Uterus (tissue), 2 donors: Measurements from ENCODE around the gene MARVELD1.

Source experiments
- POLR2A ChIP-seq, 2 donors: fragments of 450-650 bp; IDR thresholded peaks; one replicate each; pipeline ENCODE4 v1.6.1; 2016; ENCODE audit warnings: antibody characterized with exemption in 2 of 2, mild to moderate bottlenecking in 1 of 2, moderate library complexity in 1 of 2
- TF ChIP-seq, protein P1 (sequence below), 4 experiments: fragments of 200-600 bp in 2 of 4; fragments of 450-650 bp in 2 of 4; sonication (generic) in 2 of 4; IDR thresholded peaks; one replicate each; pipeline ENCODE4 v1.5.1; 2016 to 2019; ENCODE audit warnings: antibody characterized with exemption in 4 of 4, mild to moderate bottlenecking in 2 of 4, moderate library complexity in 1 of 4

DNA sequence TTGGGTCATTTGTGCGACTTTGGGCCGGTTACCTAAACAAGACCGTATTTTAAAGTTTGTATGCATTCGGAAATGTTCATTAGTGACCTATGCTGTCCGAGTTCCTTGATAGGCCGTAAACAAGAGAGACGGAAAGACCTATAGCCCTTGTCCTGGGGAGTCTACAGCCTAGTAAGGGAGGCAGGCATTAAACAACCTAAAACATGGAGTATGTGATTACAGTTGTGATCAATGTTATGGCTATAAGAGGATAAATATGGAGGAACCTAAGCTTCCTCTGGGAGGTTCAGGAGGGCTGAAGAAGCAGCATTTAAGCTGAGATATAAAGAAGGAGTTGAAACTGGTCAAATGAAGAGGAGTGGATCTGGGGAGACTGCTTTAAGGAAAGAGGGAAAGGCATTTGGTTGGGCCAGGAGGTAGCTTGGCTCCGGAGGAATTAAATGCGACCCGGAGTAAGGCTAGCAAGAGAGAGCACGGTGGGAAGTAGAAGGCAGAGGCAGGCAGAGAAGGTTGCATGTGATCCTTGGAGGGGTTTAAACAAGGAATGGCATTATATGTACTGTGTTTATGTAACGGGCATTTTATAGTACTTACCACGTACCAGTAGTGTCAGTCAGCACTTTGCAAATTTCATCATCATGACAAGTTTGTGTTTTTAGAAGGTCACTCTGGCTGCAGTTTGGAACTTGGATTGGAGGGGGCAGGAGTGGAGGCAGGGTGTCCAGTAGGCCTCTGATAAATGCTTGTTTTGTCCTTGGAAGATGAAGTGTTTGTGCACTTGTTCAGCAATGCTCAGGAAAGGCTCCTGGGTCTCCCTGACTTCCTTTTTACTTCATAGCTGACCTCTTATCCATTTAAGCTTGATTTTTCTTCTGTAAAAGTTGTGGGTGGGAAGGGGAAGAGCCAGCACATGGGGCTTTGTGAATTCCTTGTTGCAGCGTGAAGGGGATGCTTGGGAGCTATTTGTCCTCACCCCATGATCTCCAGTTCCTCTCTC, 25.4 kb upstream of the MARVELD1 start:
- TF ChIP-seq, protein P1, sequence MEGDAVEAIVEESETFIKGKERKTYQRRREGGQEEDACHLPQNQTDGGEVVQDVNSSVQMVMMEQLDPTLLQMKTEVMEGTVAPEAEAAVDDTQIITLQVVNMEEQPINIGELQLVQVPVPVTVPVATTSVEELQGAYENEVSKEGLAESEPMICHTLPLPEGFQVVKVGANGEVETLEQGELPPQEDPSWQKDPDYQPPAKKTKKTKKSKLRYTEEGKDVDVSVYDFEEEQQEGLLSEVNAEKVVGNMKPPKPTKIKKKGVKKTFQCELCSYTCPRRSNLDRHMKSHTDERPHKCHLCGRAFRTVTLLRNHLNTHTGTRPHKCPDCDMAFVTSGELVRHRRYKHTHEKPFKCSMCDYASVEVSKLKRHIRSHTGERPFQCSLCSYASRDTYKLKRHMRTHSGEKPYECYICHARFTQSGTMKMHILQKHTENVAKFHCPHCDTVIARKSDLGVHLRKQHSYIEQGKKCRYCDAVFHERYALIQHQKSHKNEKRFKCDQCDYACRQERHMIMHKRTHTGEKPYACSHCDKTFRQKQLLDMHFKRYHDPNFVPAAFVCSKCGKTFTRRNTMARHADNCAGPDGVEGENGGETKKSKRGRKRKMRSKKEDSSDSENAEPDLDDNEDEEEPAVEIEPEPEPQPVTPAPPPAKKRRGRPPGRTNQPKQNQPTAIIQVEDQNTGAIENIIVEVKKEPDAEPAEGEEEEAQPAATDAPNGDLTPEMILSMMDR (IDR thresholded peaks at IDR 0.05): no peak
- no peak for TF ChIP-seq POLR2A (IDR thresholded peaks at IDR 0.05)
